Lung (tissue), 12 donors: Measurements from ENCODE around the gene PRPF6. TPM values are rescaled to one million over a fixed set of nuclear protein-coding genes. Genes with fewer than 3 reads are reported as not detected.

Experiments
- ATAC-seq: fragments of 200-7000 bp; cut with Tn5 transposase; one replicate; pipeline ENCODE4 v1.9.1; 2020; ENCODE audit warnings: moderate number of reproducible peaks; ENCODE audit not compliant: insufficient read depth, low FRiP score
- DNase-seq, 3 donors: peaks; one replicate each; pipeline ENCODE4 v3.0.0-alpha.2; 2013 to 2017
- H3K27ac ChIP-seq, 2 donors: one replicate each; pipeline ENCODE4 v1.5.1; 2013; ENCODE audit warnings: mild to moderate bottlenecking in 2 of 2, moderate library complexity in 2 of 2, control low read depth in 1 of 2, inconsistent platforms in 1 of 2, low read depth in 1 of 2, low read length in 1 of 2
- H3K27me3 ChIP-seq, 3 donors: one replicate each; pipeline ENCODE4 v1.5.1; 2013; ENCODE audit warnings: low read length in 2 of 3; ENCODE audit not compliant: control insufficient read depth in 3 of 3, insufficient read depth in 3 of 3
- H3K36me3 ChIP-seq, 4 donors: one replicate each; pipeline ENCODE4 v1.5.1; 2013; ENCODE audit warnings: low read length in 4 of 4, mild to moderate bottlenecking in 1 of 4, moderate library complexity in 1 of 4; ENCODE audit not compliant: control insufficient read depth in 4 of 4, insufficient read depth in 4 of 4
- H3K4me1 ChIP-seq, 5 donors: one replicate each; pipeline ENCODE4 v1.5.1; 2013; ENCODE audit warnings: low read length in 5 of 5, mild to moderate bottlenecking in 2 of 5, moderate library complexity in 1 of 5; ENCODE audit not compliant: control insufficient read depth in 5 of 5, insufficient read depth in 5 of 5
- H3K4me3 ChIP-seq: one replicate; pipeline ENCODE4 v1.5.1; 2013; ENCODE audit warnings: mild to moderate bottlenecking, control low read depth, moderate library complexity
- H3K9ac ChIP-seq, 2 donors: one replicate each; pipeline ENCODE4 v1.5.1; 2013; ENCODE audit warnings: low read length in 2 of 2, control low read depth in 1 of 2; ENCODE audit not compliant: insufficient read depth in 1 of 2
- H3K9me3 ChIP-seq, 4 donors: one replicate each; pipeline ENCODE4 v1.5.1; 2013; ENCODE audit warnings: low read length in 3 of 4, mild to moderate bottlenecking in 1 of 4, moderate library complexity in 1 of 4; ENCODE audit not compliant: control insufficient read depth in 4 of 4, insufficient read depth in 3 of 4
- CTCF ChIP-seq: IDR thresholded peaks from 2 replicates; pipeline ENCODE4 v1.5.1; 2012; ENCODE audit warnings: mild to moderate bottlenecking; ENCODE audit errors: control extremely low read depth, extremely low read depth
- WGBS, 2 donors: extraction: QIAGEN DNeasy Blood & Tissue Kit; methylation state at CpG; one replicate each; pipeline ENCODE4 v1.1.7; 2013; 5-methylcytosine and 5-hydroxymethylcytosine counted together
- polyA plus RNA-seq, 2 donors: library from polyadenylated mRNA; stranded (reverse); fragments of 200-250 nt; gene quantifications; one replicate each; pipeline ENCODE4 v1.2.1, GENCODE V29; 2013
- total RNA-seq, 2 donors: library from RNA; depleted of rRNA in 1 of 2; stranded (reverse); fragments of >200 nt in 1 of 2; gene quantifications; one replicate each; pipeline ENCODE4 v1.2.1, GENCODE V29; 2014 to 2021
- donor health status: control.
- donor health status: control.
- donor health status: Bipolar disorder and iron deficiency.
- donor health status: healthy.
- donor health status: DM: yes; HTN: yes; CAD: no.

The PRPF6 gene
- total and polyA plus RNA-seq, 4 donors = 43.6 to 65.0 (median 54.2) TPM

- Histone ChIP-seq H3K9ac (no peak overlapping the region), H3K4me1 (peaks cover 5 to 29% (median 13%) of the 10 kb centered on the region in 5 donors)
Observed at GRCh38 chr20:63980317-63980805, 571 bp upstream of the PRPF6 start.

GRCh38 chr20:63982937-63983336 is 2.0 kb downstream of the PRPF6 start:
- WGBS, 2 donors = 91 to 92% methylated on average over 14 of the region's 14 CpGs

More at GRCh38 chr20:63980317-63980805, 571 bp upstream of the PRPF6 start:
- H3K27ac ChIP-seq = peak overlapping the region; percentile 64 to 82
- ATAC-seq (peak; percentile 4), DNase-seq (no peak)
- no peaks in the 10 kb centered on the region for H3K9me3 ChIP-seq
- TF ChIP-seq CTCF = no peak
- peaks cover 11 to 15% (median 12%) of the 10 kb centered on the region in 4 donors for H3K36me3 ChIP-seq
- no peak overlapping the region for H3K4me3 ChIP-seq
- WGBS, 2 donors = 63 to 65% methylated on average over 15 of the region's 15 CpGs
- peaks cover 0 to 4% (median 4%) of the 10 kb centered on the region in 3 donors for H3K27me3 ChIP-seq

GRCh38 chr20:64000906-64001305 is 20.0 kb downstream of the PRPF6 start:
- 95 to 97% methylated on average over 12 of the region's 12 CpGs for WGBS, 2 donors
- Histone ChIP-seq H3K27ac (no peak overlapping the region), H3K36me3 (peaks cover 29 to 65% (median 34%) of the 10 kb centered on the region in 4 donors), H3K4me3 (no peak overlapping the region), H3K4me1 (no peaks in the 10 kb centered on the region), H3K9me3 (no peaks in the 10 kb centered on the region), H3K27me3 (no peaks in the 10 kb centered on the region), H3K9ac (no peak overlapping the region)
- no peak for TF ChIP-seq CTCF
- no peak for DNase-seq
- no peak for ATAC-seq

More at GRCh38 chr20:63982937-63983336, 2.0 kb downstream of the PRPF6 start:
- no peak overlapping the region for H3K9ac ChIP-seq
- no peak for TF ChIP-seq CTCF
- H3K36me3 ChIP-seq = peaks cover 13 to 23% (median 16%) of the 10 kb centered on the region in 4 donors
- no peak overlapping the region for H3K4me3 ChIP-seq
- peaks cover 0 to 4% (median 4%) of the 10 kb centered on the region in 3 donors for H3K27me3 ChIP-seq
- H3K9me3 ChIP-seq = no peaks in the 10 kb centered on the region
- no peak for ATAC-seq
- DNase-seq = no peak
- H3K4me1 ChIP-seq = peaks cover 5 to 29% (median 13%) of the 10 kb centered on the region in 5 donors
- H3K27ac ChIP-seq = no peak overlapping the region

GRCh38 chr20:64001607-64002011 is 20.7 kb downstream of the PRPF6 start:
- 83 to 87% methylated on average over 11 of the region's 11 CpGs for WGBS, 2 donors
- Histone ChIP-seq H3K9me3 (no peaks in the 10 kb centered on the region), H3K27ac (no peak overlapping the region), H3K4me3 (no peak overlapping the region), H3K4me1 (no peaks in the 10 kb centered on the region), H3K9ac (no peak overlapping the region), H3K36me3 (peaks cover 28 to 63% (median 32%) of the 10 kb centered on the region in 4 donors), H3K27me3 (no peaks in the 10 kb centered on the region)
- no peak for TF ChIP-seq CTCF
- DNase-seq (no peak), ATAC-seq (no peak)
